ENCODE data around the gene COMT. TPM values are rescaled to one million over a fixed set of nuclear protein-coding genes. Genes with fewer than 3 reads are reported as not detected.
A peak's percentile ranks its signal among the peaks of the same experiment; 100 is the strongest.

Gene COMT
- total RNA-seq, 6 donors from 2014 or later = 136 to 475 (median 272) TPM

GRCh38 chr22:20015971-20016733 is 74.6 kb downstream of the COMT start:
- Histone ChIP-seq H3K4me3 (peak overlapping the region; percentile 65 to 96 (median 88)), H3K4me1 (peaks cover 14 to 39% (median 28%) of the 10 kb centered on the region in 4 donors), H3K9me3 (no peaks in the 10 kb centered on the region), H3K27me3 (peaks cover 0 to 4% (median 0%) of the 10 kb centered on the region in 4 donors), H3K27ac (peak overlapping the region in 2 of 4 donors; percentile 21 to 64), H3K36me3 (no peaks in the 10 kb centered on the region)
- peak in 1 of 2 donors; percentile 5 for ATAC-seq (ENCODE audit: low FRiP score in 2 of 2)
- peak in 1 of 2 donors; percentile 91 for DNase-seq
- TF ChIP-seq POLR2A (IDR thresholded peaks at IDR 0.05) = no peak
- TF ChIP-seq EP300 (IDR thresholded peaks at IDR 0.05) = no peak
- TF ChIP-seq CTCF (IDR thresholded peaks at IDR 0.05) = no peak
- TF ChIP-seq POLR2AphosphoS5 (IDR thresholded peaks at IDR 0.05) = no peak
- whole genome bisulfite sequencing, 2 donors = 0 to 1% methylated on average over 31 to 57 of the region's 101 CpGs

GRCh38 chr22:20016734-20017621 is 75.4 kb downstream of the COMT start, which contains the start of gene ARVCF:
Gene ARVCF (minus strand): TSS chr22:20016823. CDS start chr22:19990794, 26,029 bp downstream.
- TF ChIP-seq EP300 (IDR thresholded peaks at IDR 0.05) (no peak), CTCF (IDR thresholded peaks at IDR 0.05) (peak in 5 of 6 experiments; percentile 12 to 75 (median 72))
- ATAC-seq (ENCODE audit: low FRiP score in 2 of 2) = peak; percentile 70 to 86
- no peaks in the 10 kb centered on the region for H3K9me3 ChIP-seq
- no peaks in the 10 kb centered on the region for H3K36me3 ChIP-seq
- H3K4me3 ChIP-seq = peak within 1 kb of the TSS; percentile 65 to 96 (median 88)
- 3 to 5% methylated on average over 22 to 73 of the region's 79 CpGs for WGBS, 2 donors
- peaks cover 18 to 47% (median 34%) of the 10 kb centered on the region in 4 donors for H3K4me1 ChIP-seq
- peaks cover 0 to 4% (median 0%) of the 10 kb centered on the region in 4 donors for H3K27me3 ChIP-seq
- peak within 1 kb of the TSS in 2 of 4 donors; percentile 21 to 64 for H3K27ac ChIP-seq
- peak; percentile 84 to 98 for DNase-seq

- Histone ChIP-seq H3K4me1 (peaks cover 24 to 53% (median 40%) of the 10 kb centered on the region in 4 donors), H3K36me3 (no peaks in the 10 kb centered on the region), H3K27ac (no peak overlapping the region), H3K27me3 (peaks cover 0 to 4% (median 0%) of the 10 kb centered on the region in 4 donors), H3K4me3 (peak overlapping the region in 1 of 4 donors; percentile 85), H3K9me3 (no peaks in the 10 kb centered on the region)
- TF ChIP-seq EP300 (IDR thresholded peaks at IDR 0.05) (no peak), POLR2AphosphoS5 (IDR thresholded peaks at IDR 0.05) (no peak), POLR2A (IDR thresholded peaks at IDR 0.05) (no peak), CTCF (IDR thresholded peaks at IDR 0.05) (no peak)
- WGBS, 2 donors = 60 to 67% methylated on average over 9 of the region's 9 CpGs
- ATAC-seq (ENCODE audit: low FRiP score in 2 of 2) (no peak), DNase-seq (no peak)
Observed at GRCh38 chr22:20017622-20017958, 76.0 kb downstream of the COMT start.

- Histone ChIP-seq H3K36me3 (no peaks in the 10 kb centered on the region), H3K9me3 (no peaks in the 10 kb centered on the region), H3K27ac (no peak overlapping the region), H3K27me3 (peaks cover 0 to 4% (median 0%) of the 10 kb centered on the region in 4 donors), H3K4me1 (peaks cover 25 to 57% (median 44%) of the 10 kb centered on the region in 4 donors), H3K4me3 (no peak overlapping the region)
- WGBS, 2 donors = 86 to 94% methylated on average over 5 of the region's 5 CpGs
- no peak for DNase-seq
- ATAC-seq (ENCODE audit: low FRiP score in 2 of 2) = no peak
- TF ChIP-seq EP300 (IDR thresholded peaks at IDR 0.05) = no peak
- no peak for TF ChIP-seq POLR2A (IDR thresholded peaks at IDR 0.05)
- no peak for TF ChIP-seq CTCF (IDR thresholded peaks at IDR 0.05)
Observed at GRCh38 chr22:20018001-20018400, 76.4 kb downstream of the COMT start.

Other genes with a start within 250 kb of the COMT start
- gene SEPTIN5, start 227.3 kb upstream of the COMT start, total RNA-seq = 10 to 100 TPM in 5 of 6 donors, 1 to 10 TPM in 1; 6.0 to 30.0 (median 17.1) TPM
- gene GP1BB, start 218.2 kb upstream of the COMT start, total RNA-seq = 10 to 100 TPM in 1 of 6 donors, 1 to 10 TPM in 5; 1.5 to 23.7 (median 6.6) TPM
- gene TBX1, start 181.0 kb upstream of the COMT start, total RNA-seq = 10 to 100 TPM in 2 of 6 donors, 1 to 10 TPM in 4; 1.0 to 12.2 (median 5.4) TPM
- gene GNB1L, start 86.9 kb upstream of the COMT start, total RNA-seq = 10 to 100 TPM in 1 of 6 donors, 1 to 10 TPM in 4, under 1 TPM in 1; 0.78 to 11.1 (median 6.8) TPM
- 10 to 100 TPM; 16.4 to 27.4 (median 24.1) TPM for gene RTL10, start 86.9 kb upstream of the COMT start, total RNA-seq
- 10 to 100 TPM; 29.6 to 78.6 (median 49.3) TPM for gene TXNRD2, start within 50 bp of the COMT start, total RNA-seq
- gene ARVCF, start 75.1 kb downstream of the COMT start, total RNA-seq = 10 to 100 TPM; 18.5 to 54.5 (median 22.8) TPM
- 10 to 100 TPM; 33.9 to 94.3 (median 55.0) TPM for gene TANGO2, start 79.3 kb downstream of the COMT start, total RNA-seq
- gene DGCR8, start 138.5 kb downstream of the COMT start, total RNA-seq = 10 to 100 TPM; 27.7 to 95.3 (median 33.1) TPM
- 100 to 1,000 TPM in 2 of 6 donors, 10 to 100 TPM in 4; 55.3 to 154 (median 87.8) TPM for gene RANBP1, start 174.3 kb downstream of the COMT start, total RNA-seq
- 100 to 1,000 TPM in 1 of 6 donors, 10 to 100 TPM in 5; 30.3 to 146 (median 61.9) TPM for gene TRMT2A, start 175.5 kb downstream of the COMT start, total RNA-seq
- gene ZDHHC8, start 190.0 kb downstream of the COMT start, total RNA-seq = 10 to 100 TPM; 19.5 to 87.1 (median 63.9) TPM
- 1 to 10 TPM in 3 of 6 donors, under 1 TPM in 3; 0.46 to 2.1 (median 1.2) TPM for gene CCDC188, start 209.3 kb downstream of the COMT start, total RNA-seq

Measured in upper lobe of left lung (tissue), 6 donors.